Epithelial cell of proximal tubule (primary cell): ENCODE data around the gene LAMP5. TPM values are rescaled to one million over a fixed set of nuclear protein-coding genes. Genes with fewer than 3 reads are reported as not detected.

ENCODE experiments used
- DNase-seq: peaks from one replicate; pipeline ENCODE4 v3.0.0-alpha.2; 2011; ENCODE audit warnings: low read depth
- H3K4me3 ChIP-seq: 2 replicates; pipeline ENCODE4 v1.5.1; 2011; ENCODE audit warnings: low read depth, mild to moderate bottlenecking, low read length
- CTCF ChIP-seq: conservative IDR thresholded peaks from 2 replicates; pipeline ENCODE4 v1.5.1; 2012; ENCODE audit warnings: low read depth, mild to moderate bottlenecking, low read length
- total RNA-seq: library from RNA; depleted of rRNA; stranded (reverse); fragments of >200 nt; gene quantifications from 2 replicates; pipeline ENCODE4 v1.2.3, GENCODE V29; 2015

LAMP5 gene
- total RNA-seq, 1 donor from 2014 or later = 0.06 TPM

DNA sequence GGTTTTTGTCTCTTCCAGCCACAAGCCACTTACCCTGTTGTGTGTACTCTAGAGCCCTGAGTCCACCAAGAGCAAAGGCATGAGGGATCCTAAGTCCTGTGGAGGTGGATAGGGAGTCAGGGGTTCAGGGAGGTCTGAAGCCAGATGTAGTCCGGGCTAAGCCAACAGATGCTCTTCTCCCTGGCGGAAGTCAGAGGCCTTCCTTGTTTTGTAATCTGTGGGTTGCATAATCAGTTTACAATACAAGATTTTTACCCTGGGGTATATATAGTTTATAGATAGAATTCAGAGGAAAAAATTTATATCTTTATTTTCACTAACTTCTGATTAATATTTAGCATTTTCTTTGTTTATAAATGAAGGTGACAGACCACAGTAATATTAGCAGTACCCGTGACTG, 9.2 kb downstream of the LAMP5 start:
- TF ChIP-seq CTCF = no peak
- DNase-seq = no peak
- H3K4me3 ChIP-seq = no peak overlapping the region

DNA sequence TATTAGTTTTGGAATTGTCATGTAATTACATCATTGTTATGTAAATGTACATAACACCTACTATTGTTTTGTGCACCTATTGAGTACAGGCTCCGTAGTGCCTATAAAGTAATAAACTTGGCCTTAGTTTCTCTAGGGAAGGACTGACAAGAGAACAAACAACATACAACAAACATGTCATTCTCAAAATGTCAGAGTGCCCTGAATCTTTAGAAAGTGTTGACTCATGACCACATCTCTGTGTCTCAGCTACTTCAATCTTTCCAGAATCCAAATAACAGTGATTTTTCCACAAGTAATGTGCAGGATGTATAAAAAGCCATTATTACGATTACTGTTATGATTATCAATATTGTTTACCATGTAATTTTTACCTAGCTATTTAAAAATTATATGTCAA, 17.2 kb downstream of the LAMP5 start:
- no peak for DNase-seq
- TF ChIP-seq CTCF = no peak
- H3K4me3 ChIP-seq = no peak overlapping the region

DNA sequence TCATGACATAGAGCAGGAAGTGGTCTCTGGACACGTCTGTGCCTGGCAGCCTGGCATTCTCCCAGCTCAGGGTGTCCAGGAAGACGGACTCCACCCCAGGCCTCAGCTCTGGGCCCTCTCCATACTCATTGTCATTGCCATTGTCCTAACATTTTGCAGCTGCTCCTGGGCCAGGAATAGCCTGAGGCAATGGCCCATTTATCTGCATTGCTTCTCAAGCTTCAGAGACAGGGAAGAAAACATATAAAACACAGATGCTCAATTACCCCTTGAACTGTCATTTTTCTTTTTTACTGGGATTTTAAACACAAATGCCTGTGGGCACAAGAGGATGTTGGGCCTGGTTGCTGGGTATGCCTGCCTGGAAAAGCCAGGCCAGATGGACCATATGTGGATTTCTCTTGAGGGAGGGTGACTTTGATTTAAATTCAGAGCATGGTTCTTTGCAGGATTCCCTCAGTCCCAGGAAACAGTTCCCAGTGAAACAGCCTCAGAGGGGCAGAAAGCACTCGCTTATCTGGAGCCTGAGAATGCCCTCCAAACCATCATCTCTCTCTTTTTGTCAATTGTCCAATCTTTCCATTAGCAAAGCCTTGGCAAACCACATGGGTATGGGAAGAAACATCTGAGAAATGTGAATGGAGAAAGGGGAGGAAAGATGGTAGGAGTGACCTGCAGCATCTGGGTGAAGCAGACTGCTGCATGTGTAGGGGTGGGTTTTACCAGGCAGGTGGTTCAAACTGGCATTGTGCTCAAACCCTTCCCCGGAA, 17.9 kb downstream of the LAMP5 start:
- H3K4me3 ChIP-seq = no peak overlapping the region
- DNase-seq = no peak
- TF ChIP-seq CTCF = no peak

DNA sequence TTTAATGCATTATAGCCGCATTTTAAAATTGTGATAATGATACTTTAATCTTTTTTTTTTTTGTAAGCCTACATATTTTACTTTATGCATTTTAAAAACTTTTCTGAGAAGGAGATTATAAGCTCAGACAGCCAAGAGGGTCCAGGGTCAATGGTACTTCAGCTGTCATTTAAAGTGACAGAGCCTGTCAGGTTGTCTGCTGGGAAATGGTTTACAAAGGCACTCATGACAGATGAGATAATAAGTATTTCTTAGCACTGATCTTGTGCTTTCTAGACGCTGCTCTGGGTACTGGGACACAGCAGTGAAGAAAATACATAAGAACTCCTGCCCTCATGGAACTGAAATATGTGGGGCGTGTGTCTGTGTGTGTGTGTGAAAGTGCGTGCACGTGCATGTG, 19.6 kb downstream of the LAMP5 start:
- TF ChIP-seq CTCF = no peak
- DNase-seq = no peak
- no peak overlapping the region for H3K4me3 ChIP-seq

DNA sequence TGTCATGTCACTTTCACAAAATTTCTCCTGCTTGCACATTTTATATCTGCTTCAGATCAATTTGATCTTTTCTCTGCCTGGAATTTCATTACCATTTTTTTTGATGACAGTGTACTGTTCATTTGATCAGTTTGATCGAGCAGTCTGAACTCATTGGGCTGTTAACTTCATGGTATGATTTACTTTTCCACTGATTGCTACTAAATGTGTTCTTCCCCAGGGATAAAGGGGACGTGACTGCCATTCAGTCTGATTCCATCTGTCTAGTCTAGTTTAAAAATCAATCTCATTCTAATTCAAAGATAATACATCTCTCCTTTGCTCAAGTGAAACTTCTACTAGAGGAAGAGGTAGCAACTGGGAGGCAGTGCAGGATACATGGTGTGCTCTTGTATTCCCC, 21.1 kb downstream of the LAMP5 start:
- no peak for TF ChIP-seq CTCF
- H3K4me3 ChIP-seq = no peak overlapping the region
- no peak for DNase-seq

- no peak for TF ChIP-seq CTCF
- DNase-seq = no peak
- H3K4me3 ChIP-seq = no peak overlapping the region
Measured at GRCh38 chr20:9543214-9543613, 28.8 kb downstream of the LAMP5 start.

DNA sequence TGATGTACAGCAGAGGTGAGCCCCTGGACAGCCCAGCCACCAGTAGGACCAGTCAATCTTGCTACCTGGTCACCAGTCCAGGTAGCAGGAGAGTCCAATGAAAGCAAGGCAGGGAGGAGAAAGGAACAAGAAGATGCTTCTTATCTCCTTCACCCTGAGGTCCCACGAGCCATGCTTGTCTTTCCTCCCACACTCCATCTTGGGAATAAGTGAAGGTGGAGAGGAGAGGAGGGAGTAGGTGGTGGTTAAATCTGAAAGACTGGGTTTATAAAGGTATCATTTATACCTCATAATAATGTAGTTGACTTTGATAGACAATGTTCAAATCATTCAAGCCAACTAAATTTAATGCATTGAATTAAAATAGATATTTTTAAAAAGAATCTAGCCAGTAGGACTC, 35.9 kb downstream of the LAMP5 start:
- no peak for DNase-seq
- no peak for TF ChIP-seq CTCF
- no peak overlapping the region for H3K4me3 ChIP-seq
